A172 (cell line): ENCODE data around the gene AMIGO1. TPM values are rescaled to one million over a fixed set of nuclear protein-coding genes. Genes with fewer than 3 reads are reported as not detected.
A peak's percentile ranks its signal among the peaks of the same experiment; 100 is the strongest.

Source experiments
- DNase-seq: peaks from one replicate; pipeline ENCODE4 v3.0.0-alpha.2; 2015; ENCODE audit warnings: low spot score
- total RNA-seq: library from RNA; depleted of rRNA; stranded (reverse); fragments of >200 nt; shearing (Covaris generic); gene quantifications from 2 replicates; pipeline ENCODE4 v1.2.3, GENCODE V29; 2014

AMIGO1 gene
- total RNA-seq, 1 experiment from 2014 or later = not detected

GRCh38 chr1:109502364-109502851 lies 7.1 kb downstream of the AMIGO1 start:
- no peak for DNase-seq

DNA sequence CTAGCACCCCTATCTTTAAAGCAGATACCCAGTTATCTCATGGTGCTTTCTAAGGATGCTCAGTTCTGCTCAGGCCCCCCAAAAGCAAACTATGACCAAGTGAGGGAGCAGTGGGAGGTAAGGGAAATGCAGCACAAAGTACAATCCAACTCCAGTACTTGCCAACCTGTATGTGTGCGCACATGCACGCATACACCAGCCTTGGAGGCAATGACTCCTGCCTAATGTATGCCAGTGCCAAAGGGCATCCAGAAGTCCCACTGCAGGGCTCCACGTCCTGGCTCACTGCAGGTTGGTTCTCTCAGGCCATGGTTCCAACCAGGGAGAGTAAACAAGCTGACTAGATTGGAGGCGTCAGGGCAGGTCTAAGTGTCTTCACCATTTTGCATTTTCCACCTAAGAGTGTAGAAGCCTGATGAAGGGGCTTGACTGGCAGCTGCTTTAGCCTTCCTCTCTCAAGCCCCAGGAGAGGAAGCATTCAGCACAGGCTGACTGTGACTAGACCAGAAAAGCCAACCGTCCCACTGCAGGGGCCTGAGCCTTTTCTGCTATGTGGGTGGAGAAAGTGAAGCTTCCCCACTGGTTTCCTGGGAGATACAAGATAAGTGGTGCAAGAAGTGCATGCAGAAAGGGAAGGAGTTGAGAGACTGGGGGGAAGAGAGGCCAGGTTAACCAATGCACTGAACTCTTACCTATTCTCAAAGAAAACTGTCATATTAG lies 7.7 kb downstream of the AMIGO1 start:
- no peak for DNase-seq

- no peak for DNase-seq
Measured at GRCh38 chr1:109500941-109501381, 8.6 kb downstream of the AMIGO1 start.

DNA sequence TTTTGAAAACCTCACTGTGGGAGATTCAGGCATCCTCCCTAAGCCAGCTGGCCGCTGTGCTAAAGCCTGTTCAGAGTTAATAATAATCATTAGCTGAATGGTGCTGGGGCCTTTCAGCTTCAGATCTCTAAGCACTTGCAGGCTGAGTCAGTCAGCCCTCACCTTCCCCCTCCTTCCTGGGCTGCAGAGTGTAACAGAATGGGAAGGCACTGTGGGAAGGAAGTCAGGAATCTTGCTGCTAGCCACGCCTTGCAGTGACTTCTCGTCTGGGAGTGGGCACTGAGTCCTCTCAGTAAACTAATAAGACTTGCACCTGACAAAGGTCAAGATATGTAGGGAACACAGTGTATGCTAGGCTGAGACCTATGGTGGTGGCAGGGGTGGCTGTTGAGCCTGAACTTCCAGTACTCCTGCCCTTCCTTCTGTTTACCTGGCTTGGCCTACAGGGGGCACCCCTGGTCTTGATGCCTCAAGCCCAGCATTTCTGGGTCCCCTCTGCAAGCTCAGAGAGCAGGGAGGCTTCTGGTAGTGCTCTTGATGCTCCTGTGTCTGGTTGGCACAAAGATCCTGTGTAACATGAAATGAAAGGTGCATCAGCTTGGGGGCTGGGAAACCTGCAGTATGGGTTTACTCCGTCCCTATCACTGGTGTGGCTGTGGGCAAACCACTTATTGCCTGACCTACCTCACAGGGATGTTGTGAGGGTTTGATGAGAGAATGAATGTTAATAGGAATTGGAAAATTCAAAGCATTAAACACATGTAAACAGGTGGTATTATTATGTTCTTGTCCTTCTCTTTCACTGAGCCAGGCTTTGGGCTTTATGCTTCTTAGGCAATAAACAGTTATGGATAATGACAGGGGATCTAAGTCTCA lies 9.6 kb downstream of the AMIGO1 start:
- DNase-seq = peak; percentile 40

- DNase-seq = no peak
Measured at GRCh38 chr1:109499081-109499480, 10.4 kb downstream of the AMIGO1 start.

DNA sequence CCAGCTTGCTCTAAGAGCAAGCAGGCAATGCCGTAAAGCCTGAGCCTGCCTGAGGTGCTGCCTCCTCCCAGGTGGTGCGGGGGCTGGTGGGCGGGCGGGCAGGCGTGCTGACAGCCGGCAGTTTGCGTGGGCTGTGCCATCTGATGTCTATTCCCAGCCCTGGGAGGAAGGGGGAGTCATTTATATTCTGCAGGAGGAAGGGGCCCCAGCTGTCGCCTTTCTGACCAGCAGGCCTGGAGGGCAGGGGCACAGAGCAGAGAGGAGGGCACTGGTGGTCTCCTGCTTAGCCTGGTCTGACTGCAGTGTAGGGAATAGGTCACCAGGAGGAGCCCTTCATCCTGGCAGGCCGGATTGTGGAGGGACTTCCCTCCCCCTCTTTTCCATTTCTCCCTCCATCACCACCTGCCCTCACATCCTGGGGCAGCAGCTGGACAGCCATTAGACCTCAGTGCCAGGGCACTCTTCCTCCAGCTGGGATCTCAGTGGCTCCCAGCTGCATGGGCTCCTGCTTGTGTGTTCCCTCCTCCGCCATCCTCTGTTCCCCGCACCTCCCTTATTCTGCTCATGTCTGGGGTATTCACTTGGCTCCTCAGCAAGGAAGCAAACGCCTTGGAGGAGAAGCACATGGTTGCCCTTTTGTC lies 11.2 kb downstream of the AMIGO1 start:
- DNase-seq = peak; percentile 42

DNA sequence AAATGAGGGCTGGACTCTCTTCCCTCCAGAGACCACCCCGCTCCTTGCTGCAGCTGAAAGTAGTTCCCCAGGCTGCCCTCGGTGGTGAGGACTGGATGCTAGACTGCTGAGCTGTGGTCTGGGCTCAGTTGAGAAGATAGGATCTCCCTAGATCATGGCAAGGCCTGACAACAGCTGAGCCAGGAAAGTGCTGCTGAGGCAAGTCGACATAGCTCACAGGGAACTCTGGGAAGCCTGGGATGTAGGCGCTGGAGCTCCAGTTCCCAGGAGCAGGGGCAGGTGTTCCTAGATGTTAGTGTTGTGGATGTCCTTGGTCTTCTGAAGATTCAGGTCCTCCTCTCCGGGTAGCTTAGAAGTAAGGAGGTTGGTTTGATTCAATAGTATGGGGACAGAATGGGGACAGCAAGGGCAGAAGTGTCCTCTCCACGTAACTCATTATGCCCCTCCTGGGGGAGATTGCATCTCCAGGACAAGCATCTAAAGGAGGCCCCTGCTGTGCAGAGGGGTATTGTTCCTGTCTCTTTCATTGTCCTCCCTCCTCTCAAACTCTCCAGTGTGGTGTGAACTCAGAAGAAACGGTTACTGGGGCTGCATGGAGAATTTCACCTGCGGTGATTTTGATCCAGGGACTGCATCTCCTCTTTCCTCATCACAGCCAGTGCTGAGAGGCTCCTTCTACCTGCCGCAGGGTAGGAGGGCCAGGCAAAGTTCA lies 11.9 kb downstream of the AMIGO1 start:
- DNase-seq = no peak

- no peak for DNase-seq
Measured at GRCh38 chr1:109495738-109496137, 13.8 kb downstream of the AMIGO1 start.

- peak; percentile 61 for DNase-seq
Measured at GRCh38 chr1:109493805-109494539, 15.6 kb downstream of the AMIGO1 start, which contains the start of gene CYB561D1. Gene CYB561D1, plus strand, starts transcription at chr1:109494094. Its CDS starts 46 bp downstream, at chr1:109494140.

GRCh38 chr1:109493227-109493626 lies 16.3 kb downstream of the AMIGO1 start:
- no peak for DNase-seq

DNA sequence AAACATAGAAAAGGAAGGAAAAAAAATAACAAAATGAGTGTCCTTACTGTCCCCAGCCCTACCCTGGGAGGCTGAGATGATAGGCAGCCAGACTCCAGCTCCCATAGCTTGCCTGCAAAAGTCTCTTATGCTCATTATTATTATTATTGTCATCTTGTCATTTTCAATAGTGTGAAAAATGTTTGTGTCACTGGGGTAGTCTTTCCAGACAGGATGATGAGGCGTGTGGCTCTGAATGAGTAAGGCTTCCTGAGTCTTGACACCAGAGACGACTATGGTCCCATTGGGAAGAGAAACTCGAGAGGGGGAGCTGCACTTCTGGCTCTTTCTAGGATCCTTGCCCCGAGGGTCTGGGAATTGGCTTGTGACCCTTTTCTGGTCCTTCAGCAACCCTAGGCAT lies 16.7 kb downstream of the AMIGO1 start:
- DNase-seq = no peak

- no peak for DNase-seq
Measured at GRCh38 chr1:109491372-109491771, 18.2 kb downstream of the AMIGO1 start.

DNA sequence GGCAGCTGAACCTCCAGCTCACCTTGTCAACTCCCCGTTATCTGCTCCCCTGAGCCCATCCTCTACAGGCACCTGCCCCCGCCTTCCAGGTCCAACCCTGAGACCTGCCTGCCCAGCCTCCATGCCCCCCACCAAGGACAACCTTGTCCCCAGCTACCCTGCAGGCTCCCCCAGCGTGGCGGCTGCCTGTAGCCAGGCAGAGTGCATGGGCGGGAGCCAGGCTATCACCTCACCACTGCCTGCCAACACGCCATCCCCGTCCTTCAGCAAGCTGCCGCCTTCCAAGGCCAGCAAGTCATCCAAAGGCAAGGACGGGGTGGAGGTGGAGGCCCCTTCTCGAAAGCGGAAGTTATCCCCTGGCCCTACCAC lies 18.6 kb downstream of the AMIGO1 start:
- DNase-seq = no peak

- peak; percentile 44 for DNase-seq
Measured at GRCh38 chr1:109490029-109490933, 19.2 kb downstream of the AMIGO1 start.

DNA sequence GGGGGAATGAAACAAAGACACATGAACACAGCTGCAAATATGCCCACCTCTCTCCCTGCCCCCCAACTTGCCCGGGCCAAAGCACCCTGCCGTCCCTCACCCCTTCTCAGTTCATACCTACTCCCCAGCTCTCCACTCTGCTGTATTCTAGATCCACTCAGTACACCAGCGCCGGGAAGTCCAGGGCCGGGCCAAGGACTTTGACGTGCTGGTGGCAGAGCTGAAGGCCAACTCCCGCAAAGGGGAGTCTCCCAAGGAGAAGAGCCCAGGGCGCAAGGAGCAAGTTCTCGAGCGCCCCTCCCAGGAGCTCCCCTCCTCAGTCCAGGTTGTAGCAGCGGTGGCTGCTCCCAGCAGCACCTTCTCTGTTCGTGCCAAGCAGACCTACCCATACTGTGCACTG lies 20.8 kb downstream of the AMIGO1 start:
- DNase-seq = no peak

GRCh38 chr1:109488201-109488600 lies 21.3 kb downstream of the AMIGO1 start:
- DNase-seq = no peak

- DNase-seq = no peak
Measured at GRCh38 chr1:109487261-109487660, 22.3 kb downstream of the AMIGO1 start.

GRCh38 chr1:109485001-109485400 lies 24.5 kb downstream of the AMIGO1 start:
- DNase-seq = no peak

GRCh38 chr1:109484519-109484975 lies 25.0 kb downstream of the AMIGO1 start:
- no peak for DNase-seq
